Peyer's patch (tissue), 4 donors: ENCODE data around the gene ZNF467.

Source experiments
- POLR2A ChIP-seq, 2 donors: fragments of 450-650 bp; IDR thresholded peaks; one replicate each; pipeline ENCODE4 v1.5.1; 2017; ENCODE audit warnings: antibody characterized with exemption in 2 of 2, mild to moderate bottlenecking in 2 of 2, moderate library complexity in 2 of 2
- TF ChIP-seq, protein P1 (sequence below), 6 experiments: fragments of 450-650 bp in 4 of 6; fragments of 200-600 bp in 2 of 6; sonication (generic) in 1 of 6; IDR thresholded peaks; one replicate each; pipeline ENCODE4 v1.5.1; 2017 to 2019; ENCODE audit warnings: antibody characterized with exemption in 6 of 6, mild to moderate bottlenecking in 3 of 6, moderate library complexity in 1 of 6

DNA sequence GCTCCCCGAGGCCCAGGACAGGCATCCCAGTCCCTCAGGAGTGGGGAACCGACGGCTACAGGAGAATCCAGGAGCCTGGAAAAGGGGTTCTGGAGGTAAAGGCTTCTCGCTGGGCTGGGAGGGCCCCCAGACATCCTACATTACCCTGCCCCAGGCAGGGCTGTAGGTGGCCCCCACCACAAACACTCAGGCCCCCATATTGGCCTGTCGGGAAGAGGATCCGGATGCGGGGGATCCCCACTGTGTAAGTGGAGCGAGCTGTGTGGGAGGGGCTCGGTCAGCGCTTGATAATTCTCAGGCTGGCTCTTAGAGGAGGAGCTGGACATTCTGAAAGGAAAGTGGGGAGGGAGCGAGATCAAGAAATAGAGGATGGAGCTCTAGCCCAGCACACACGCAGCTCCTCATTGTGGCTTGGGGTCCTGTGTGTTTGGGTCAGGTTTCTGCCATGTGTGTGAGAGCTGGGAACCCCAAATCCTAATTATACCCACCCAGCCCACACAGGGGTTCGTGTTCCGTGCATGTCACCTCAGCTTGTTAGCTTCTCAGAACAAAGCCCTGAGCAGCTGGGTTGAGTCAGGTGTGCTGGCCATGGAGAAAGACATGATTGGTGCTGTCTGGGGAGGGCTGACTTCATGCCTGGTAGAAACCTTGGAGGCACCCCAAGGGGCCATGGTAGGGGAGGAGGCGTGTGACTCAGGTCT, 49.4 kb downstream of the ZNF467 start:
- no peak for TF ChIP-seq POLR2A (IDR thresholded peaks at IDR 0.05)
- TF ChIP-seq, protein P1, sequence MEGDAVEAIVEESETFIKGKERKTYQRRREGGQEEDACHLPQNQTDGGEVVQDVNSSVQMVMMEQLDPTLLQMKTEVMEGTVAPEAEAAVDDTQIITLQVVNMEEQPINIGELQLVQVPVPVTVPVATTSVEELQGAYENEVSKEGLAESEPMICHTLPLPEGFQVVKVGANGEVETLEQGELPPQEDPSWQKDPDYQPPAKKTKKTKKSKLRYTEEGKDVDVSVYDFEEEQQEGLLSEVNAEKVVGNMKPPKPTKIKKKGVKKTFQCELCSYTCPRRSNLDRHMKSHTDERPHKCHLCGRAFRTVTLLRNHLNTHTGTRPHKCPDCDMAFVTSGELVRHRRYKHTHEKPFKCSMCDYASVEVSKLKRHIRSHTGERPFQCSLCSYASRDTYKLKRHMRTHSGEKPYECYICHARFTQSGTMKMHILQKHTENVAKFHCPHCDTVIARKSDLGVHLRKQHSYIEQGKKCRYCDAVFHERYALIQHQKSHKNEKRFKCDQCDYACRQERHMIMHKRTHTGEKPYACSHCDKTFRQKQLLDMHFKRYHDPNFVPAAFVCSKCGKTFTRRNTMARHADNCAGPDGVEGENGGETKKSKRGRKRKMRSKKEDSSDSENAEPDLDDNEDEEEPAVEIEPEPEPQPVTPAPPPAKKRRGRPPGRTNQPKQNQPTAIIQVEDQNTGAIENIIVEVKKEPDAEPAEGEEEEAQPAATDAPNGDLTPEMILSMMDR (IDR thresholded peaks at IDR 0.05): no peak
